ENCODE measurements around the gene SPRED1. TPM values are rescaled to one million over a fixed set of nuclear protein-coding genes. Genes with fewer than 3 reads are reported as not detected.

The SPRED1 gene
- total and polyA plus RNA-seq, 10 of the 15 experiments (the other 5 are each of a cell fraction or from before 2014, with no cell fraction given) = 0.08 to 2.6 (median 0.22) TPM

DNA sequence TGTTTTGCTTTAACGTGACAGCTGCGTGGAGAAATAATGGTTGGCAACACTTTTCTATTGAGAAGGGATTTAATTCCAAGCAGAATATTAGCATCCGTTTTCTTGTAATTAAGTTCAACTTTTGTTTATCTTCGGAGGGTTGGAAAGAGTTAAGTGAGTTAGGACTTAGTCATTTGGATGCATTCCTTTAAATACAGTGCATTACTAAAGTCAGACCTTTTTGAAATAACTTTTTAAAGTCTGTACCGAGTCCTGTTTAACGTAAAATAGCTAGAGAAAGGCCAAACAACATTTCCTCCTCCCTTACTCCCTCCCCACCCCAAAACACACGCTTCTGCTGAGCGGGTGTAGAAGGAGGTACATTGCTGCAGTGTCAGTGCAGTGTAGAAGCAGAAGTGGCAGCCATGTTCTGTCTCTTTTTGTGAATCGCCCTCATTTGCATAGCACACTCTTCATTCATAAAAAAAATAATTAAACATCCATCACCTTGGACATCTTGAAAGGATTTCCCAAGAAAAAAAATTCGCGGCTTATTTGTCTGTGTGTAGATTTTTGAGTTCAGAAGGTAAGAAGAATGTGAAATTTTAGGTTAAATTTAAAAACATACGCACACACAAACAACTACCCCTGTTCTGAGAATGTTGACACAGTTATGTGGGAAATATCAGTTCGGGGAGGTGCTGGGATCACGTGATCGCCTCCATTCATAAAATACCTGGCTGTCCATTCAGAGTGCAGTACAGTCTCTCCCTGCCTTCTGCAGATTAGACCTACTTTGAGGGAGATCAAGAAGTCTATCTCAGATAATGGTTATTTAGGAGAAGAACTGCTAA, 1.6 kb downstream of the SPRED1 start (continued):
- TF ChIP-seq TCF3 (IDR thresholded peaks at IDR 0.05; ENCODE audit: borderline replicate concordance, insufficient read depth, low read depth, low read length) = no peak
- TF ChIP-seq POU2F2 (IDR thresholded peaks at IDR 0.05; ENCODE audit: borderline replicate concordance, low read depth, low read length) = peak; percentile 88; the same call in 1 of the 3 replicates
- TF ChIP-seq EZH2 (IDR thresholded peaks at IDR 0.05; ENCODE audit: borderline replicate concordance, control insufficient read depth, low read depth, low read length) = no peak
- TF ChIP-seq BACH1 (IDR thresholded peaks at IDR 0.05; ENCODE audit: borderline replicate concordance) = no peak
- TF ChIP-seq SP1 (IDR thresholded peaks at IDR 0.05; ENCODE audit: low read depth, low read length) = no peak
- peak; percentile 46; the same call in 1 of the 2 replicates for TF ChIP-seq RB1 (IDR thresholded peaks at IDR 0.05; ENCODE audit: borderline replicate concordance)
- TF ChIP-seq ZSCAN29 (IDR thresholded peaks at IDR 0.05) = no peak
- peak; percentile 27; the same call in 1 of the 2 replicates for TF ChIP-seq ZNF384 (IDR thresholded peaks at IDR 0.05; ENCODE audit: borderline replicate concordance, low read depth, low read length)
- TF ChIP-seq IKZF2 (IDR thresholded peaks at IDR 0.05) = no peak; a peak in 1 of 4 replicates
- no peak for TF ChIP-seq NR2C1 (IDR thresholded peaks at IDR 0.05)
- TF ChIP-seq ZZZ3 (IDR thresholded peaks at IDR 0.05; ENCODE audit: control insufficient read depth, insufficient read length, low read depth) = no peak
- no peak for TF ChIP-seq ZNF217 (IDR thresholded peaks at IDR 0.05)
- TF ChIP-seq CHD4 (IDR thresholded peaks at IDR 0.05) = no peak
- no peak for TF ChIP-seq SMARCA5 (IDR thresholded peaks at IDR 0.05)
- TF ChIP-seq CHD1 (IDR thresholded peaks at IDR 0.05; ENCODE audit: low read depth, low read length) = no peak
- no peak for TF ChIP-seq ETV6 (conservative IDR thresholded peaks at IDR 0.05 in 1 of 2, IDR thresholded peaks at IDR 0.05 in 1 of 2; ENCODE audit: borderline replicate concordance in 1 of 2, low read depth in 1 of 2)
- TF ChIP-seq, protein P1, sequence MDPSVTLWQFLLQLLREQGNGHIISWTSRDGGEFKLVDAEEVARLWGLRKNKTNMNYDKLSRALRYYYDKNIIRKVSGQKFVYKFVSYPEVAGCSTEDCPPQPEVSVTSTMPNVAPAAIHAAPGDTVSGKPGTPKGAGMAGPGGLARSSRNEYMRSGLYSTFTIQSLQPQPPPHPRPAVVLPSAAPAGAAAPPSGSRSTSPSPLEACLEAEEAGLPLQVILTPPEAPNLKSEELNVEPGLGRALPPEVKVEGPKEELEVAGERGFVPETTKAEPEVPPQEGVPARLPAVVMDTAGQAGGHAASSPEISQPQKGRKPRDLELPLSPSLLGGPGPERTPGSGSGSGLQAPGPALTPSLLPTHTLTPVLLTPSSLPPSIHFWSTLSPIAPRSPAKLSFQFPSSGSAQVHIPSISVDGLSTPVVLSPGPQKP (IDR thresholded peaks at IDR 0.05; ENCODE audit: low read depth, low read length) = no peak
- TF ChIP-seq BCL11A (IDR thresholded peaks at IDR 0.05; ENCODE audit: low read depth, low read length) = no peak
- TF ChIP-seq KLF5 (IDR thresholded peaks at IDR 0.05; ENCODE audit: partially characterized antibody) = no peak
